HEK293T (cell line): ENCODE data around the gene RIBC2.
"Not testable (repeated sequence)": the region's sequence is repeated elsewhere in the genome, so short reads cannot be mapped to it uniquely, and the experiment has no call there.

ENCODE experiments used
- CTCF ChIA-PET: fragments of 350-600 bp; formaldehyde crosslinking; extraction: SDS; loops from one replicate; lab custom pipeline; 2021; ENCODE audit warnings: antibody characterized with exemption, inconsistent platforms; lab: Yijun Ruan, JAX
- POLR2A ChIA-PET: fragments of 350-600 bp; formaldehyde crosslinking; extraction: SDS; loops from one replicate; lab custom pipeline; 2020; ENCODE audit warnings: antibody characterized with exemption, inconsistent platforms; lab: Yijun Ruan, JAX
- DNase-seq: peaks from one replicate; pipeline ENCODE4 v3.0.0; 2012; ENCODE audit warnings: mixed read lengths; ENCODE audit errors: extremely low spot score
- ARNT ChIP-seq: fragments of 450-650 bp; IDR thresholded peaks from 2 replicates; pipeline ENCODE4 v1.6.1; 2017; ENCODE audit warnings: mild to moderate bottlenecking
- BHLHE40 ChIP-seq: fragments of 450-650 bp; IDR thresholded peaks from 2 replicates; pipeline ENCODE4 v1.6.1; 2016; ENCODE audit warnings: mild to moderate bottlenecking, moderate library complexity, borderline replicate concordance
- CTBP1 ChIP-seq: fragments of 450-650 bp; IDR thresholded peaks from 2 replicates; pipeline ENCODE4 v1.6.1; 2016; ENCODE audit warnings: borderline replicate concordance
- ELF4 ChIP-seq: fragments of 450-650 bp; IDR thresholded peaks from 2 replicates; pipeline ENCODE4 v1.6.1; 2017; ENCODE audit warnings: antibody characterized with exemption
- FOXA1 ChIP-seq: fragments of 450-650 bp; IDR thresholded peaks from 2 replicates; pipeline ENCODE4 v1.6.1; 2016; ENCODE audit warnings: mild to moderate bottlenecking
- FOXK2 ChIP-seq: fragments of 450-650 bp; IDR thresholded peaks from 2 replicates; pipeline ENCODE4 v1.6.1; 2016; ENCODE audit warnings: mild to moderate bottlenecking
- FOXM1 ChIP-seq: fragments of 450-650 bp; IDR thresholded peaks from 2 replicates; pipeline ENCODE4 v1.6.1; 2017; ENCODE audit warnings: mild to moderate bottlenecking, borderline replicate concordance
- HDGF ChIP-seq: fragments of 450-650 bp; IDR thresholded peaks from 2 replicates; pipeline ENCODE4 v1.6.1; 2017; ENCODE audit warnings: antibody characterized with exemption, borderline replicate concordance
- L3MBTL2 ChIP-seq: fragments of 450-650 bp; conservative IDR thresholded peaks from 2 replicates; pipeline ENCODE4 v1.6.1; 2016; ENCODE audit warnings: mild to moderate bottlenecking
- LEF1 ChIP-seq: fragments of 450-650 bp; IDR thresholded peaks from 2 replicates; pipeline ENCODE4 v1.6.1; 2017; ENCODE audit warnings: mild to moderate bottlenecking, borderline replicate concordance
- NFRKB ChIP-seq: fragments of 450-650 bp; IDR thresholded peaks from 2 replicates; pipeline ENCODE4 v1.6.1; 2016; ENCODE audit warnings: mild to moderate bottlenecking, moderate library complexity
- PKNOX1 ChIP-seq: fragments of 450-650 bp; IDR thresholded peaks from 2 replicates; pipeline ENCODE4 v1.6.1; 2016
- SP1 ChIP-seq: fragments of 450-650 bp; IDR thresholded peaks from 2 replicates; pipeline ENCODE4 v1.6.1; 2017
- SUZ12 ChIP-seq: fragments of 450-650 bp; IDR thresholded peaks from 2 replicates; pipeline ENCODE4 v1.6.1; 2016; ENCODE audit warnings: mild to moderate bottlenecking
- TARDBP ChIP-seq: fragments of 450-650 bp; IDR thresholded peaks from 2 replicates; pipeline ENCODE4 v1.6.1; 2016
- ZNF384 ChIP-seq: fragments of 450-650 bp; IDR thresholded peaks from 2 replicates; pipeline ENCODE4 v1.6.1; 2016

The RIBC2 gene

GRCh38 chr22:45458532-45458931 is 45.0 kb downstream of the RIBC2 start:
- no peak for DNase-seq
- POLR2A ChIA-PET: no interaction called here
- TF ChIP-seq NFRKB: no peak
- no peak for TF ChIP-seq FOXA1
- no peak for TF ChIP-seq LEF1
- no peak for TF ChIP-seq HDGF
- no peak for TF ChIP-seq SUZ12
- TF ChIP-seq FOXK2: no peak
- no peak for TF ChIP-seq ELF4
- no peak for TF ChIP-seq FOXM1
- TF ChIP-seq L3MBTL2: no peak
- TF ChIP-seq BHLHE40: no peak
- CTCF ChIA-PET: no interaction called here

- TF ChIP-seq FOXM1: no peak
- no peak for TF ChIP-seq FOXK2
- TF ChIP-seq ZNF384: no peak
- no peak for TF ChIP-seq BHLHE40
- no peak for TF ChIP-seq HDGF
- TF ChIP-seq FOXA1: no peak
- TF ChIP-seq ELF4: no peak
- no peak for TF ChIP-seq SP1
- no peak for TF ChIP-seq L3MBTL2
- TF ChIP-seq CTBP1: no peak
- no peak for TF ChIP-seq ARNT
- POLR2A ChIA-PET: no interaction called here
- no peak for DNase-seq
- CTCF ChIA-PET: no interaction called here
These were observed 45.7 kb downstream of the RIBC2 start for GRCh38 chr22:45459235-45459634.

GRCh38 chr22:45460288-45461109 is 47.0 kb downstream of the RIBC2 start:
- CTCF ChIA-PET: interaction anchor here (0.6 to 1.8 kb wide), 3 partner anchors 10 to 268 kb away, joined by 3 to 4 read pairs (median 4); no protein-coding TSS in a partner anchor
- no peak for TF ChIP-seq L3MBTL2
- TF ChIP-seq PKNOX1: no peak
- TF ChIP-seq FOXA1: no peak
- no peak for TF ChIP-seq ARNT
- TF ChIP-seq FOXK2: no peak
- TF ChIP-seq NFRKB: no peak
- no peak for TF ChIP-seq BHLHE40
- no peak for TF ChIP-seq LEF1
- TF ChIP-seq FOXM1: no peak
- no peak for TF ChIP-seq SP1
- TF ChIP-seq ZNF384: no peak
- no peak for TF ChIP-seq SUZ12
- no peak for TF ChIP-seq HDGF
- POLR2A ChIA-PET: no interaction called here
- DNase-seq: no peak

- ChIA-PET CTCF (interaction anchor here (1.5 to 1.8 kb wide), 2 partner anchors 8 to 20 kb away, joined by 4 read pairs; no protein-coding TSS in a partner anchor), POLR2A (no interaction called here)
- TF ChIP-seq NFRKB: no peak
- peak; percentile 45 for DNase-seq
These were observed 48.7 kb downstream of the RIBC2 start for GRCh38 chr22:45462034-45462655.

- DNase-seq, POLR2A ChIA-PET, CTCF ChIA-PET: not testable (repeated sequence)
These were observed 50.2 kb downstream of the RIBC2 start for GRCh38 chr22:45463691-45464090.

- ChIA-PET CTCF (no interaction called here), POLR2A (no interaction called here)
- TF ChIP-seq LEF1: no peak
- no peak for TF ChIP-seq TARDBP
- TF ChIP-seq ZNF384: no peak; the same call in 1 of the 2 replicates
- no peak for TF ChIP-seq CTBP1
- no peak for TF ChIP-seq BHLHE40
- no peak for TF ChIP-seq HDGF
- TF ChIP-seq FOXM1: no peak
- no peak for TF ChIP-seq FOXK2
- TF ChIP-seq ELF4: no peak
- TF ChIP-seq SP1: no peak
- TF ChIP-seq FOXA1: no peak
- no peak for DNase-seq
These were observed 52.1 kb downstream of the RIBC2 start for GRCh38 chr22:45465633-45466032.

- POLR2A ChIA-PET: no interaction called here
- TF ChIP-seq FOXM1 (no peak), ELF4 (no peak), L3MBTL2 (no peak)
- DNase-seq: no peak
- CTCF ChIA-PET: no interaction called here
These were observed 55.4 kb downstream of the RIBC2 start for GRCh38 chr22:45468872-45469271.
